HEK293 (cell line): ENCODE measurements around the gene PHPT1.
A peak's percentile ranks its signal among the peaks of the same experiment; 100 is the strongest.

Source experiments
- CTCF ChIA-PET: fragments of 350-600 bp; formaldehyde crosslinking; extraction: SDS; loops from one replicate; lab custom pipeline; 2021; ENCODE audit warnings: antibody characterized with exemption; lab: Yijun Ruan, JAX
- POLR2A ChIA-PET: fragments of 300-600 bp; formaldehyde crosslinking; extraction: SDS; loops from one replicate; lab custom pipeline; 2020; ENCODE audit warnings: antibody characterized with exemption, inconsistent platforms; lab: Yijun Ruan, JAX
- H3K27ac ChIP-seq: fragments of 200-500 bp; sonication (Bioruptor generic); 2 replicates; pipeline ENCODE4 v1.5.1; 2014; ENCODE audit warnings: low read depth, low read length, control low read depth, inconsistent platforms; ENCODE audit errors: extremely low read depth
- H3K36me3 ChIP-seq, 2 experiments: fragments of 200-500 bp in 1 of 2; sonication (Bioruptor generic) in 1 of 2; 1 replicate in 1 of 2; 2 replicates in 1 of 2; pipeline ENCODE4 v1.5.1; 2014 to 2017; ENCODE audit warnings: inconsistent platforms in 2 of 2, low read length in 2 of 2; ENCODE audit not compliant: control insufficient read depth in 2 of 2, insufficient read depth in 1 of 2
- H3K4me1 ChIP-seq: fragments of 200-500 bp; sonication (Bioruptor generic); 2 replicates; pipeline ENCODE4 v1.5.1; 2014; ENCODE audit warnings: mild to moderate bottlenecking, low read length, inconsistent platforms; ENCODE audit not compliant: control insufficient read depth, insufficient read depth
- H3K4me3 ChIP-seq: 2 replicates; pipeline ENCODE4 v1.5.1; 2011; ENCODE audit warnings: low read depth, mild to moderate bottlenecking, control low read depth, low read length, moderate library complexity
- H3K9me3 ChIP-seq: fragments of 200-500 bp; sonication (Bioruptor generic); 2 replicates; pipeline ENCODE4 v1.5.1; 2014; ENCODE audit warnings: low read depth, low read length, inconsistent platforms; ENCODE audit not compliant: control insufficient read depth, insufficient read depth
- KLF7 ChIP-seq: fragments of 450-650 bp; formaldehyde crosslinking; IDR thresholded peaks from 2 replicates; pipeline ENCODE4 v1.5.1; 2016; ENCODE audit warnings: missing biosample characterization, missing genetic modification characterization, borderline replicate concordance
- KLF9 ChIP-seq: fragments of 450-650 bp; formaldehyde crosslinking; IDR thresholded peaks from 2 replicates; pipeline ENCODE4 v1.5.1; 2016; ENCODE audit warnings: missing biosample characterization, missing genetic modification characterization, low read depth
- PRDM10 ChIP-seq: fragments of 450-650 bp; formaldehyde crosslinking; IDR thresholded peaks from 2 replicates; pipeline ENCODE4 v1.5.1; 2016; ENCODE audit warnings: missing biosample characterization, missing genetic modification characterization
- PRDM6 ChIP-seq: fragments of 450-650 bp; formaldehyde crosslinking; IDR thresholded peaks from 2 replicates; pipeline ENCODE4 v1.5.1; 2017; ENCODE audit warnings: missing biosample characterization, missing genetic modification characterization
- ZBTB1 ChIP-seq: fragments of 450-650 bp; formaldehyde crosslinking; IDR thresholded peaks from 2 replicates; pipeline ENCODE4 v1.5.1; 2016; ENCODE audit warnings: missing biosample characterization, missing genetic modification characterization
- ZIC2 ChIP-seq: fragments of 450-650 bp; formaldehyde crosslinking; IDR thresholded peaks from 2 replicates; pipeline ENCODE4 v1.5.1; 2016; ENCODE audit warnings: missing biosample characterization, missing genetic modification characterization
- ZNF112 ChIP-seq: fragments of 450-650 bp; formaldehyde crosslinking; IDR thresholded peaks from 2 replicates; pipeline ENCODE4 v1.5.0; 2017; ENCODE audit warnings: missing biosample characterization, missing genetic modification characterization
- ZNF16 ChIP-seq: fragments of 450-650 bp; formaldehyde crosslinking; IDR thresholded peaks from 2 replicates; pipeline ENCODE4 v1.5.1; 2016; ENCODE audit warnings: low read depth, missing biosample characterization, missing genetic modification characterization
- ZNF211 ChIP-seq: fragments of 450-650 bp; formaldehyde crosslinking; IDR thresholded peaks from 2 replicates; pipeline ENCODE4 v1.5.1; 2016; ENCODE audit warnings: low read depth, missing biosample characterization, missing genetic modification characterization
- ZNF335 ChIP-seq: fragments of 450-650 bp; formaldehyde crosslinking; conservative IDR thresholded peaks from 2 replicates; pipeline ENCODE4 v1.5.1; 2016; ENCODE audit warnings: missing biosample characterization, missing genetic modification characterization
- ZNF341 ChIP-seq: fragments of 450-650 bp; formaldehyde crosslinking; IDR thresholded peaks from 2 replicates; pipeline ENCODE4; 2016; ENCODE audit warnings: low read depth, missing biosample characterization, missing genetic modification characterization
- ZNF513 ChIP-seq: fragments of 450-650 bp; IDR thresholded peaks from 2 replicates; pipeline ENCODE4 v1.5.1; 2018; ENCODE audit warnings: missing biosample characterization, missing genetic modification characterization
- ZNF623 ChIP-seq: fragments of 450-650 bp; formaldehyde crosslinking; IDR thresholded peaks from 2 replicates; pipeline ENCODE4 v1.5.1; 2016; ENCODE audit warnings: missing biosample characterization, missing genetic modification characterization
- ZNF701 ChIP-seq: fragments of 450-650 bp; formaldehyde crosslinking; IDR thresholded peaks from 2 replicates; pipeline ENCODE4 v1.5.1; 2016; ENCODE audit warnings: missing biosample characterization, missing genetic modification characterization
- ZNF791 ChIP-seq: fragments of 450-650 bp; formaldehyde crosslinking; IDR thresholded peaks from 2 replicates; pipeline ENCODE4 v1.5.1; 2016; ENCODE audit warnings: missing biosample characterization, missing genetic modification characterization

PHPT1 gene

GRCh38 chr9:136808806-136809158 is 40.4 kb upstream of the PHPT1 start:
- POLR2A ChIA-PET, result interaction anchor here (0.6 to 4.0 kb wide), 5 partner anchors 8 to 81 kb away, joined by 3 to 22 read pairs (median 5); partner anchors contain the start of gene AJM1
- peaks cover 15 to 43% of the 10 kb centered on the region in 2 experiments for H3K36me3 ChIP-seq
- H3K9me3 ChIP-seq, result no peaks in the 10 kb centered on the region
- peak overlapping the region; percentile 96 for H3K27ac ChIP-seq
- CTCF ChIA-PET, result interaction anchor here (0.5 to 4.0 kb wide), 10 partner anchors 11 to 446 kb away, joined by 3 to 16 read pairs (median 4); partner anchors contain the start of gene AJM1
- TF ChIP-seq KLF7 (no peak), ZNF791 (tag by site-specific recombination) (no peak), PRDM6 (tag by site-specific recombination) (no peak; the same call in 1 of the 2 replicates), ZNF335 (tag by site-specific recombination) (peak; percentile 46; the same call in 1 of the 2 replicates), ZIC2 (peak; percentile 37; the same call in 1 of the 2 replicates), PRDM10 (tag by site-specific recombination) (peak; percentile 93)
- peaks cover 7% of the 10 kb centered on the region; the same call in 1 of the 2 replicates for H3K4me1 ChIP-seq
- H3K4me3 ChIP-seq, result peak overlapping the region; percentile 84

- peaks cover 18 to 50% of the 10 kb centered on the region in 2 experiments for H3K36me3 ChIP-seq
- H3K9me3 ChIP-seq, result no peaks in the 10 kb centered on the region
- TF ChIP-seq ZBTB1 (no peak), ZNF16 (tag by site-specific recombination) (peak; percentile 68), ZNF701 (tag by site-specific recombination) (no peak), ZNF211 (no peak), ZNF112 (tag by site-specific recombination) (no peak), ZNF513 (peak; percentile 95), KLF9 (tag by site-specific recombination) (0 out of 2 replicates have a peak, but pooled peaks have one; percentile 28)
- CTCF ChIA-PET, result interaction anchor here (0.6 to 2.1 kb wide), 7 partner anchors 8 to 260 kb away, joined by 3 to 10 read pairs (median 3); partner anchors contain the start of gene AJM1
- H3K4me1 ChIP-seq, result peaks cover 4% of the 10 kb centered on the region; the same call in 1 of the 2 replicates
- POLR2A ChIA-PET, result interaction anchor here (2.0 kb wide), 1 partner anchor 15 kb away, joined by 5 read pairs; no protein-coding TSS in a partner anchor
- no peak overlapping the region for H3K27ac ChIP-seq
- H3K4me3 ChIP-seq, result no peak overlapping the region
Observed at GRCh38 chr9:136814725-136815421, 34.3 kb upstream of the PHPT1 start.

- Histone ChIP-seq H3K4me3 (no peak overlapping the region), H3K36me3 (peaks cover 21 to 46% of the 10 kb centered on the region in 2 experiments), H3K9me3 (no peaks in the 10 kb centered on the region), H3K4me1 (no peaks in the 10 kb centered on the region), H3K27ac (no peak overlapping the region)
- ChIA-PET CTCF (interaction anchor here (0.6 to 2.1 kb wide), 9 partner anchors 13 to 452 kb away, joined by 3 to 10 read pairs (median 3); partner anchors contain the start of gene AJM1), POLR2A (interaction anchor here (0.9 to 2.0 kb wide), 3 partner anchors 9 to 15 kb away, joined by 3 to 5 read pairs (median 5); no protein-coding TSS in a partner anchor)
- TF ChIP-seq ZNF341 (tag by site-specific recombination) (peak; percentile 58; the same call in 1 of the 2 replicates), ZNF623 (tag by site-specific recombination) (no peak)
Observed at GRCh38 chr9:136815422-136815782, 33.8 kb upstream of the PHPT1 start.
